WTC11 (cell line): ENCODE data around the gene NEO1. TPM values are rescaled to one million over a fixed set of nuclear protein-coding genes. Genes with fewer than 3 reads are reported as not detected.

ENCODE experiments used
- ARID4B ChIP-seq: sonication (generic); formaldehyde crosslinking; IDR thresholded peaks from 2 replicates; pipeline ENCODE4 v1.8.0; 2023; ENCODE audit warnings: missing genetic modification reagents, mild to moderate bottlenecking, borderline replicate concordance
- ATF1 ChIP-seq: sonication (generic); formaldehyde crosslinking; IDR thresholded peaks from 2 replicates; pipeline ENCODE4 v1.8.1; 2023; ENCODE audit warnings: mild to moderate bottlenecking, moderate library complexity, missing genetic modification reagents
- CDX4 ChIP-seq: fragments of 250-450 bp; sonication (Bioruptor Pico); IDR thresholded peaks from 2 replicates; pipeline ENCODE4 v1.9.0; 2021; ENCODE audit warnings: moderate library complexity, mild to moderate bottlenecking, inconsistent platforms, borderline replicate concordance
- E2F4 ChIP-seq: sonication (generic); formaldehyde crosslinking; IDR thresholded peaks from 2 replicates; pipeline ENCODE4 v1.8.1; 2022; ENCODE audit warnings: low read depth, mild to moderate bottlenecking, moderate library complexity, missing genetic modification reagents, borderline replicate concordance
- ELF4 ChIP-seq: sonication (generic); formaldehyde crosslinking; IDR thresholded peaks from 2 replicates; pipeline ENCODE4 v1.8.1; 2022; ENCODE audit warnings: low read depth, mild to moderate bottlenecking, moderate library complexity, missing genetic modification reagents
- EMX1 ChIP-seq: fragments of 250-450 bp; sonication (Bioruptor Pico); IDR thresholded peaks from 2 replicates; pipeline ENCODE4 v1.8.0; 2021; ENCODE audit warnings: mild to moderate bottlenecking
- FOXK1 ChIP-seq: sonication (generic); formaldehyde crosslinking; IDR thresholded peaks from 2 replicates; pipeline ENCODE4 v1.8.0; 2022; ENCODE audit warnings: mild to moderate bottlenecking, moderate library complexity, missing genetic modification reagents
- FOXP1 ChIP-seq: sonication (generic); formaldehyde crosslinking; IDR thresholded peaks from 2 replicates; pipeline ENCODE4 v1.8.0; 2022; ENCODE audit warnings: missing genetic modification reagents, mild to moderate bottlenecking, moderate library complexity, borderline replicate concordance
- HMGXB4 ChIP-seq: sonication (generic); formaldehyde crosslinking; IDR thresholded peaks from 2 replicates; pipeline ENCODE4 v1.8.1; 2023; ENCODE audit warnings: mild to moderate bottlenecking, moderate library complexity, missing genetic modification reagents
- IRF2 ChIP-seq: sonication (generic); formaldehyde crosslinking; IDR thresholded peaks from 2 replicates; pipeline ENCODE4 v1.8.0; 2022; ENCODE audit warnings: low read depth, missing genetic modification reagents, borderline replicate concordance
- JAZF1 ChIP-seq: fragments of 250-450 bp; sonication (Bioruptor Pico); IDR thresholded peaks from 2 replicates; pipeline ENCODE4 v1.9.0; 2021; ENCODE audit warnings: moderate library complexity, mild to moderate bottlenecking, inconsistent platforms
- MLX ChIP-seq: sonication (generic); formaldehyde crosslinking; IDR thresholded peaks from 2 replicates; pipeline ENCODE4 v1.8.1; 2023; ENCODE audit warnings: mild to moderate bottlenecking, missing genetic modification reagents, moderate library complexity
- MYBL2 ChIP-seq: sonication (generic); formaldehyde crosslinking; IDR thresholded peaks from 2 replicates; pipeline ENCODE4 v1.8.1; 2023; ENCODE audit warnings: mild to moderate bottlenecking, moderate library complexity, missing genetic modification reagents
- NFE2L1 ChIP-seq: sonication (generic); formaldehyde crosslinking; IDR thresholded peaks from 2 replicates; pipeline ENCODE4 v1.8.1; 2023; ENCODE audit warnings: missing genetic modification reagents
- NFYB ChIP-seq: sonication (generic); formaldehyde crosslinking; conservative IDR thresholded peaks from 2 replicates; pipeline ENCODE4 v1.8.0; 2022; ENCODE audit warnings: low read depth, missing genetic modification reagents
- OVOL2 ChIP-seq: fragments of 250-450 bp; sonication (Bioruptor Pico); IDR thresholded peaks from 2 replicates; pipeline ENCODE4 v1.9.0; 2021; ENCODE audit warnings: mild to moderate bottlenecking, borderline replicate concordance
- SMAD3 ChIP-seq: sonication (generic); formaldehyde crosslinking; IDR thresholded peaks from 2 replicates; pipeline ENCODE4 v1.8.0; 2022; ENCODE audit warnings: missing genetic modification reagents, mild to moderate bottlenecking, borderline replicate concordance
- SOX15 ChIP-seq: fragments of 250-450 bp; sonication (Bioruptor Pico); IDR thresholded peaks from 2 replicates; pipeline ENCODE4 v1.9.0; 2021; ENCODE audit warnings: mild to moderate bottlenecking
- SP1 ChIP-seq: sonication (generic); formaldehyde crosslinking; conservative IDR thresholded peaks from 2 replicates; pipeline ENCODE4 v1.8.1; 2022; ENCODE audit warnings: missing genetic modification reagents
- TCF7 ChIP-seq: sonication (generic); formaldehyde crosslinking; IDR thresholded peaks from 2 replicates; pipeline ENCODE4 v1.8.0; 2022; ENCODE audit warnings: mild to moderate bottlenecking, low read depth, missing genetic modification reagents, moderate library complexity
- TP53 ChIP-seq: sonication (generic); formaldehyde crosslinking; IDR thresholded peaks from 2 replicates; pipeline ENCODE4 v1.8.1; 2023; ENCODE audit warnings: mild to moderate bottlenecking, missing genetic modification reagents
- USF1 ChIP-seq: sonication (generic); formaldehyde crosslinking; IDR thresholded peaks from 2 replicates; pipeline ENCODE4 v1.8.0; 2022; ENCODE audit warnings: mild to moderate bottlenecking, missing genetic modification reagents
- ZNF219 ChIP-seq: sonication (generic); formaldehyde crosslinking; IDR thresholded peaks from 2 replicates; pipeline ENCODE4 v1.8.0; 2023; ENCODE audit warnings: missing genetic modification reagents, mild to moderate bottlenecking, borderline replicate concordance
- ZNF281 ChIP-seq: sonication (generic); formaldehyde crosslinking; IDR thresholded peaks from 2 replicates; pipeline ENCODE4 v1.8.0; 2023; ENCODE audit warnings: mild to moderate bottlenecking, missing genetic modification reagents
- ZNF512 ChIP-seq: sonication (generic); formaldehyde crosslinking; IDR thresholded peaks from 2 replicates; pipeline ENCODE4 v1.8.1; 2022; ENCODE audit warnings: missing genetic modification reagents, borderline replicate concordance
- total RNA-seq: library from RNA; stranded (reverse); gene quantifications from 3 replicates; pipeline ENCODE4 v1.2.3, GENCODE V29; 2021

NEO1 gene
- total RNA-seq, 1 experiment from 2014 or later = 37.1 TPM

- 0 out of 2 replicates have a peak, but pooled peaks have one; percentile 52 for TF ChIP-seq ZNF281 (CRISPR knock-in tag)
- no peak for TF ChIP-seq ATF1 (CRISPR knock-in tag)
- no peak for TF ChIP-seq OVOL2
- no peak for TF ChIP-seq NFYB
- no peak for TF ChIP-seq HMGXB4 (CRISPR knock-in tag)
- TF ChIP-seq FOXK1 (CRISPR knock-in tag) = peak; percentile 81; the same call in 1 of the 2 replicates
- peak; percentile 78 for TF ChIP-seq NFE2L1 (CRISPR knock-in tag)
- no peak for TF ChIP-seq EMX1 (CRISPR knock-in tag)
- TF ChIP-seq SP1 (CRISPR knock-in tag) = peak; percentile 50
- TF ChIP-seq FOXP1 (CRISPR knock-in tag) = peak; percentile 91
- peak; percentile 87; the same call in 1 of the 2 replicates for TF ChIP-seq TP53
- peak; percentile 65; the same call in 1 of the 2 replicates for TF ChIP-seq TCF7
- peak; percentile 83; the same call in 1 of the 2 replicates for TF ChIP-seq ZNF219 (CRISPR knock-in tag)
- TF ChIP-seq JAZF1 (CRISPR knock-in tag) = no peak
- no peak for TF ChIP-seq ELF4 (CRISPR knock-in tag)
- TF ChIP-seq MLX = no peak
- 0 out of 2 replicates have a peak, but pooled peaks have one; percentile 71 for TF ChIP-seq MYBL2 (CRISPR knock-in tag)
- TF ChIP-seq USF1 (CRISPR knock-in tag) = peak; percentile 69
- peak; percentile 97 for TF ChIP-seq ARID4B
- TF ChIP-seq CDX4 (CRISPR knock-in tag) = no peak
- no peak for TF ChIP-seq SOX15 (CRISPR knock-in tag)
- TF ChIP-seq E2F4 (CRISPR knock-in tag) = no peak
- no peak for TF ChIP-seq ZNF512 (CRISPR knock-in tag)
- no peak; the same call in 1 of the 2 replicates for TF ChIP-seq IRF2 (CRISPR knock-in tag)
- peak; percentile 95 for TF ChIP-seq SMAD3 (CRISPR knock-in tag)
Observed at GRCh38 chr15:73346735-73347312, 294.6 kb downstream of the NEO1 start (continued).
